GM19043 (cell line): ENCODE measurements around the gene MAN2C1.
A peak's percentile ranks its signal among the peaks of the same experiment; 100 is the strongest.
"Not testable (repeated sequence)": the region's sequence is repeated elsewhere in the genome, so short reads cannot be mapped to it uniquely, and the experiment has no call there.

Source experiments
- ATAC-seq: cut with Tn5 transposase; IDR thresholded peaks from one replicate; pipeline ENCODE4 v1.9.1; 2021; ENCODE audit warnings: low read depth; ENCODE audit not compliant: unreplicated experiment

The MAN2C1 gene

DNA sequence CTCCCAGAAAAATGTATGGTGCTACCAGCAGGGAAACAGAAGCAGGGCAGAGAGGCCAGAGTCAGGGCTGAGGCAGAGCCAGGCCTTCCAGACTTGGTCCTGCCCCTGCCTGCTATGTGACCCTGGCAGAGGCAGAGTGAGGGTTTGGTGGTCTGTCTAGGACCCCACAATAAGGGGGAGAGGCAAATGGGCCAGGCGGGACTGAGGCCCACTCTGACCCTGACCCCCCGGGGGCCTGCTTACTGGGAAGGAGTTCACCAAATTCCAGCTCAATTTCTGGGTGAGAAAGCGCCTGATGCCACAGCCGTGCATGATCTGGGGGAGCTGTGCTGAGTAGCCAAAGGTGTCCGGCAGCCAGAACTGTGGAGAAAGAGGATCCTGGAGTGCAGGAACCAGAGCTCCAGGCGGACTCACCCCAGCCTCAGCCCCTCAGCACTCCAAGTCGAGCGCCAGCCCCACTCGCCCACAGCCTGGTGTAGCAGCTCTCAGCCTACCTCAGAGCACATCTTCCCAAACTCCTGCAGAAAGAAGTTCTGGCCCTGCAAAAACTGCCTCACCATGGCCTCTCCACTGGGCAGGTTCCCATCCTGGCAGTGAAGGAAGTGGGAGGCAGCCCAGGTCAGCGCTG lies 6.9 kb downstream of the MAN2C1 start:
- ATAC-seq, result no peak

DNA sequence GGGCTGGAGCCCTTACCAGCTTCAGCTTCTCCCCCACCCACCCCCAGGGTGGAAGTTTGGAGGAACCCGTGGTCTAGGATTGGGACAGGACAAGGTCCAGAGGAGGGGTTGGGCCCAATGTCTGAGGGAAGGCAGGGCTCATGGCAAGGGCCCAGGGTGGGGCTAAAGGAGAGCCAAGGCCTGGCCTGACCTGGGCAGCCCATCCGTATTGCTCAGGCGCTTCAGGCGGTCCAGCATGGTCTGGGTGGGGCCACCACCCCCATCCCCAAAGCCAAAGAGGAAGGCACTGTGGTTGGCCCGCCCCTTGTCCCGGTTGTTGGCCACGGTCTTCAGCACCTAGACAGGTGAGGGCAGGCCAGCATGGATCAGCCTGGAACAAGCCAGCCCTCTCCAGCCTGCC lies 7.6 kb downstream of the MAN2C1 start:
- ATAC-seq, result no peak

DNA sequence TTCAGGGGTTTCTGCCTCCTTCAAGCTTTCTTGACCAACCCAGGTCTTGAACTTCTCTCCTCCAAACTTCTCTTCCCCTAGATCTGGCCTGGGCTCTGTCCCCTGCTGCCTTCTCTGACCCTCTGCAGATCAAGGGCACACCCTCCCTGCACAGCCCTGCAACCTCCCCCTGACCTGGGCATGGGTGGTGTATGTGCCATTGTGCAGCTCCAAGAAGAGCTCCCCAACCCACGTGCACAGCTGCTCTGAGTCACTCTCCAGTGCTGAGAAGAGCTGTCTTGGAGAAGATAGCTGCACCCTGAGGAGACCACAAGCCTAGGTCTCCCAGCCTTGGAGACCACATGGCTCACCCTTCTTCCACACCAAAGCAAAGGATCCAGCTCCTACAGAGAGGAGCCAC lies 8.0 kb downstream of the MAN2C1 start:
- no peak for ATAC-seq

DNA sequence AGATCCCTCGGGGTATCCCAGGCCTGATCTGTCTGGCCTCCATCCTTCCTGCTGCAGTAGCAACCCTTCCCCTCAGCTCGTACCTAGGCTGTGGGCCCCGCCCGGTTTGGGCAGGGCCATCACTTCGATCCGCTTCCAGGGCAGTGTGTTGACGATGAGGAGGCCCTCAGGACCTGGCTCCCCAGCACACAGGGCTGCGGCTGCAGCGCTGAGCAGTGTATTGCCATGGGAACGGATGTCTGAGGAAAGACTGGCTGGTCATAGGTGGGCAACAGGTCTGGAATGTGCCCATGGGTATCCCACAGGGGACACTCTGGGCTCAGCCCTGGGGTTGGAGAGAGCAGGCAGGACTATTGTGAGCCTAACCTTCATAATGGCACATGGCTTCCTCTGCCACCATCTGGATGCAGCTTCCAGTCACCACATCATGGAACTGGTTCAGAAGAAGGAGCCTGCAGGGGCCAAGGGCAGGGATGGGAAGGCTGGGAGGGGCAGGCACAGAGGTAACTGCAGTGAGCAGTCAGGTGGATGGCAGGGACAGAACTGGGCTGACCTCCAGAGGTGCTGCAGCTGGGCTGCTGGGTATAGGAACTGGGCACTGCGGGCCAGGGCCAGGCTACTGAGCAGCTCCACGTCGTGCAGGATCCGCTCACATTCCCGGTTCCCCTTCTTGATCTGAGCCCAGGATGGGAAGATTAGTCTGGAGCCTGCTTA lies 8.7 kb downstream of the MAN2C1 start:
- no peak for ATAC-seq

DNA sequence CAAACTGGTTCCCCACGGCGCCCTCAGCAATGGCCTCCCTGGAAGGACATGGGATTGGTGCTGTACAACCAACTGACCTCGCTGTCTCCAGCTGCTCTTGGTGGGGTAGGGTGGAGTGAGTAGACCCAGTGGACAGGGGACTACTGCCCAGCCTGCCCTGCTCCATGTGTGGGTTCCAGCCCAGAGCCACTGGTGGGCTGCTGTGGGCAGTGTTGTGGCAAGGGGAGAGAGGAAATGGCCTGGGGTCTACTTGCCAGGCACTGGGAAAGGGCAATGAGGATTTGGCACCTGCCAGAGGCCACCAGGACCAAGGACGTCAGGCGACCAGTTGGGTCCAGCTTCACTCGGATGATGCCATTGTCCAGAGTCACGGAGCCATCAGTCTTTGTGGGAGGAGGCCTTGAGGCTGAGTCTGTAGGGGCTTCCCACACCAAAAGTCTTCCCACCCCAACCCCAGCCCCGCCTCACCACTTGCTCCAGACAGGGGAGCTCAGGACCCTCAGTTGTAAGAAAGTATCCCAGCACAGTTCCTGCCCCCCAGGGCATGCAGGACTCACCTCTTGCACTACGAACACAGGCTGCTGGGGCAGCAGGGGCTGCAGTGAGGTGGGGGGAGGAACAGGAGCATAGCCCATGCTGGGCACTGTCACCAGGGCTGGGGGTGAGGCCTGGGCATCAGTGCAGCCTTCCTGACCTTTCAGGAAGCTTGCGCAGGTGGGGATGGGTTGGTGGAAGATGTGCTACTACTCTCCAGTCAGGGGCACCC lies 9.5 kb downstream of the MAN2C1 start:
- ATAC-seq, result no peak

DNA sequence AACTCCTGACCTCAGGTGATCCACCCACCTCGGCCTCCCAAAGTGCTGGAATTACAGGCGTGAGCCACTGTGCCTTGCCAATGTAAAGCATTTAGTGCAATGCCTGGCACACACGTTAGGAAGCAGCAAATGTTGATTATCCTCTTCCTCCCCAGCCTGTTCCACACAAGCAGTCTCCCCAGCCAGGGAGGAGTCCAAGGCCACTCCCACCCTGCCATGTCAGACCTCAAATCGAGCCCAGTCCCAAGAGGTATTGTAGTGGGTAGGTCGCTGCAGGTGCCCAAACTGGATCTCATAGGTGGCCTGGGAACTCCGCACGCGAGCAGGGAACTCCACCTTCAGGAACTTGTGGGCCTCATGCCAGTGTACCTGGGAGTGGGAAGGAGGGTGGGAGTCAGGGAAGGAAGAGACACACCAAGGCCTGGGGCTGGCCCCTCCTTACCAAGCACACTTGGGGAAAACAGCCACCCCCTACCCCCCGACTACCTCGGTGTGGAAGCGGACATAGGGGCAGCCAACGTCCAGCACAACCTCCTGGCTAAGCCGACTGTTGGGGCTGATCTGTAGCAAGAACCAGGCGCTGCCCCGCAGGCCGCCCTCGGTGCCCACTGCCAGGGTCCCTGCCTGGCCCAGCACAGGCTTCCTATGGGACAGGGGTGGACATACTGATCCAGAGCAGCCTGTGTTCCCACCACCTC lies 10.3 kb downstream of the MAN2C1 start:
- no peak for ATAC-seq

DNA sequence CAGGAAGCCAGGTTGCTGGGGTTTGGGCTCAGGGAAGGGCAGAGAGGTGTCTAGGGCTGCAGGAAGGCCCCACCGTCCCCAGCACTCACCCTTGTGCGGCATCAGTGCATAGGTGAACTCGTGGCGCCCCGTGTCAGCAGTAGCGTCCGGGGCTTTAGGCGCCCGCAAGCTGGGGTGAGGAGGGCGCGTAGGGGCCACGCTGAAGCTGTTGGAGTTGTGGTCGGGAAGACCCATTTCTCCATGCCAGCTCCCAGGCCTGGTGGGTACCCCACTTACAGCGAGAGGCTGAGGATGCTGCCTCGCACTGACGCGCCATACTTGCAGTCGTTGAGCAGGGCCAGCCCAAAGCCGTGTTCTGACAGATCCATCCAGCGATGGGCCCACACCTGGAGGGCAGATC lies 11.9 kb downstream of the MAN2C1 start:
- ATAC-seq, result no peak

DNA sequence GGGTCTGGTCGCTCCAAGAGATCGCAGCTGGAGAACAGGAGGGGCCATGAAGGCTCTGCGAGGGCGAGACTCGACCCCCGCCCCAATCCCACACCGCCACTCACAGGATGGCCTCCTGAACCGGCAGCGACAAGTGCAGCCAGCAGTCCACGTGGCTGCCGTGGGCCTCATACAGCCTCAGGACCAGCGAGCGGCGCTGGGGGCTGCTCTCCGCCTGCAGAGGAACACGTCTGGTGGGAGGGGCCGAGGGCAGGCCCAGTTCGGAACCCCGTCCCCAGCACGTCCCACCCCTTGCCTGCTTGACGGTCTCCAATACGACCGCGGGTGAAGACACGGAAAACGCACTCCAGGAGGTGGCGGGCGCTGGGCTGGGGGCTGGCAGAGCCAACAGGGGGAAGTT lies 12.4 kb downstream of the MAN2C1 start:
- ATAC-seq, result no peak

DNA sequence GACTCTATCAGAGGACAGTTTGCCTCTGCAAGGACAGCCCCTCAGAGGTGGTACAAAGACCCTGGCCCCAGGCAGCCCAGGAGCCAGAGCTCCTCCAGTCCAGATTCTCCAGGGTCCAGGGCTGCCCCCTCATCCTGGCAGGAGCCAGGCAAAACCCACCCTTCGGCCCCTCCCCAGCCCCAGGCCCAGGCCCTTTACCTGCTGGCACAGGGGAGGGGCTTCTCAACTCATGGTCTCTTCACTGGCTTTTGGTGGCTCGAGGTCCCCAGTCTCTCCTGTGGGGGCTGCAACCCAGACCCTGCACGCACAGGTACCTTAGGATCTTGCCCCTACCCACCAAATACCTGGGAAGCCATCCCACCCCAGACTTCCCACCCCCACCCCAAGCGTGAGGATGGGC lies 13.0 kb downstream of the MAN2C1 start:
- no peak for ATAC-seq

DNA sequence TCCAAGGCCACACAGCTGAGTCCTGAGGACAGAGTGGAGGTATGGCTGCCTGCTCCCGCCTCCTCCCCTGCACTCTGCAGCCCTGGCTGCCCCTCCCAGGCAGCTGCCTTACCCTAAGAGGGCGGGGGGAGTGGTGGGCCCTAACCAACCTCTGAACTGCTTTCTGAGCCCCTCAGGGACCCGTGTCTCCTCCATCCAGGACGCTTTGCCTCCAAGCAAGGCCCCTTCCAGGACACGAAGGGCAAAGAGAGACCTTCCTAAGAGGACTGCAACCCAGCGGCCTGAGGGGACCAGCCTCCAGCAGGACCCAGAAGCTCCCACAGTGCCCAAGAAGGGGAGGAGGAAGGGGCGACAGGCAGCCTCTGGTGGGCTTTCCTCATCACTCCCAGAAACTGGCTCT lies 14.0 kb downstream of the MAN2C1 start:
- ATAC-seq, result no peak

DNA sequence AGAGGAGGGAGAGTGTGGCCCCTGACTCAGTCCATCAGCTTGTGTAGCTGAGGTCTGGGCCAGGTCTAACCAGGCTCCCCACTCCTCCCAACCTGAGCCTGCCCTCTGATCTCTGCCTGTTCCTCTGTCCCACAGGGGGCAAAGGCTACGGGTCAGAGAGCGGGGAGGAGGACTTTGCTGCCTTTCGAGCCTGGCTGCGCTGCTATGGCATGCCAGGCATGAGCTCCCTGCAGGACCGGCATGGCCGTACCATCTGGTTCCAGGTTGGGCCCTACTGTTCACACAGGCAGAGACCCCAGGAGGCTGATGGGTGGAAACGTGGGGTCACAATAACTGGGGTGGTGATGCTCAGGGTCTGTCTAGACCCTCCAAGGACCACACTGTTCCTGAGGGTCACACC lies 14.8 kb downstream of the MAN2C1 start:
- ATAC-seq, result no peak

DNA sequence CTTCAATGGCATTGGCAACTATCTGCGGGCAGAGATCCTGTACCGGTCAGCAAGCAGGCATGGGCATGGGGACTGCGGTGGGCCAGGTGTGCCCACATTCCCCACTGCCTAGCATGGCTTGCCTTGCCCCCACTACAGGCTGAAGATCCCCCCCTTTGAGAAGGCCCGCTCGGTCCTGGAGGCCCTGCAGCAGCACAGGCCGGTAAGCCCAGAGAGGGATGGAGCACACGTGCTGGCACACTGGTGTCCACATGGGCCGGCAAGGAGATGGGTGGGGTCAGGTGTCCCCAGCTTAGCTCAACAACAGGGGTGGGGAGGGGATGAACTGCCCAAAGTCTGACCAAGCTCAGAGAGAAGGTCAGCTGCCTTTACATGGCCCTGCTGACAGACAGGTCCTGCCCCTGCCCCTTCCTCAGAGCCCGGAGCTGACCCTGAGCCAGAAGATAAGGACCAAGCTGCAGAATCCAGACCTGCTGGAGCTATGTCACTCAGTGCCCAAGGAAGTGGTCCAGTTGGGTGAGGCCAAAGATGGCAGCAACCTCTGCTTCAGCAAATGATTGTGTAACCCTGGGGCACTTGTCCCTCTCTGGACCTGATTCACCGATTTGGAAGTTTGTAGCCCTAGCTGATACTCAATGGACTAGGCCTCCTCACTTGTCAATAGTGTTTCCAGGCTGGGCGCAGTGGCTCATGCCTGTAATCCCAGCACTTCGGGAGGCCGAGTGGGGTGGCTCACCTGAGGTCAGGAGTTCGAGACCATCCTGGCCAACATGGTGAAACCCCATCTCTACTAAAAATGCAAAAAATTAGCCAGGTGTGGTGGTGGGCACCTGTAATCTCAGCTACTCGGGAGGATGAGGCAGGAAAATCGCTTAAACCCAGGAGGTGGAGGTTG lies 16.0 kb downstream of the MAN2C1 start:
- no peak for ATAC-seq

DNA sequence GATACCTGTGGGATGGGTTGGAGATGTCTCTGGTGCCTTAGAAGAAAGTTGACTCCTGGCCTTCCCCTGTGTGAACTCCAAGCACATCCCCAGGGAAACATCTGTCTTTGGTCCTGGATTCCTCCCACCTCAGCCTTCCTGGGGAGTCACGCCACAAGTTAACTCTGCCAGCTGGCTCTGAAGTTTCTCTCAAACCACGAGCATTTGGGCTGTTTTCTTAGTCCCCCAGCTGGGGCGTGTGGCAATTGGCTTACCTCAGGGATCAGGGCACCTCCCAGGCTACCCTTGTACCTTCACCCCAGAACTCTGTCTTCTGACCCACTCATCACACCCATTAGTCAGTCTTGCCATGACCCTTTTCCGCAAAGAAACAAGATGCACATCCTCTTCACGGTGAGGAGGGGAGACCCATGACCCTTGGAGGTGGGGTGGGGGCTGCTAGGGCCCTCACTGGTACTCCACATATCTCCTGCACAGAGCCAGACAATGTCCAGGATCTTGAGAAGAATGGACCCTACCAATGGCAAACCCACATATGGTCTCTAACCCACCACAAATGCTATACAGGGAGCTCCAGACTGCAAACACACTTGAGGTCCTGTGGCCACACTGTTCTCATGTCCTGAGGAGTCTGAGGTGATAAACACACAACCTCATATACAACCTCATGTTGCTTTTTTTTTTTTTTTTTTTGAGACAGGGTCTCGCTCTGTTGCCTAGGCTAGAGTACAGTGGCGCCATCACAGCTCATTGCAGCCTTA lies 17.6 kb downstream of the MAN2C1 start:
- ATAC-seq, result no peak

DNA sequence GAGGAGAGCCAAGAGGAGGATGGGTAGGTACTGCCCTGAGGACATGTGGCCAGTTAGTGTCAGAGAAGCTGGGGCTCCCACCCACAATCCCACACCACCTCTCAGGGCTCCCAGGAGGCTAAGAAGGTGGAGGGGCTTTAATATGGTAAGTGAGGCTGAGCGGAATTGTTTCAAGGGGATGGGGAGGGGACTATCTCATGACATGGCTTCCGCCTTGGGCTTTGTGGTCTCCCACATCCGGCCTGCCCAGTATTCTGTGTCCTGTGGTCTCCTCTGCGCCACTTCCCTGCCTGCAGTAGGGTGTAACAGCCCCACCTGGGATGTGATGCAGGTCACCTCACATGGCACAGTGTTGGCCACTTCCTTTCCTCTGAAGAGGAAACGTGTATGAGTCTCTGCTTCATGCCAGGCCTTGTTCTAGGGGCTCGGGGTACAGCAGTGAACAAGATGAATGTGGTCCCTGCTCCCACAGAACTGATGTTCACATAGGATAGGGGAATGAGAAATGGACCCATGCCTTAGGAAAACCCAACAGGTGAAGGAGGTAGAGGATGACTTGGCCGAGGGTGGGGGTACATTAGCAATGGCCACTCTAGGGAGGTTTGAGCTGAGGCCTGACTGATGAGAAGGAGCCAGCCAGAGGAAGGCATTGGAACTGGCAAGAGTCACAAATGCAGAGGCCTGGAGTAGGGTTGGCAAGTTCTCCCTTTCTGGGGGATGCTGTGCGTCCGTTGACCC lies 18.4 kb downstream of the MAN2C1 start:
- ATAC-seq, result peak; percentile 62

DNA sequence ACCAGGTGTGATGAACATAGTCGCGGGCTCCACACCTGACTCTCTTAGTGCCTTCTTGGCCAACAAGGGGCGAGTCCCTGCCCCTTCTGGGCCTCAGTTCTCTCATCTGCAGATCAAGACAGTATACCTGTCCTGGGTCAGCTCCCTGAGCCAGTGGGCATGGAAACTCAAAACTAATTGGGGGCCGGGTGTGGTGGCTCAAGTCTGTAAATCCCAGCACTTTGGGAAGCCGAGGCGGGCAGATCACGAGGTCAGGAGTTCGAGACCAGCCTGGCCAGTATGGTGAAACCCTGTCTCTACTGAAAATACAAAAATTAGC lies 19.1 kb downstream of the MAN2C1 start:
- ATAC-seq, result not testable (repeated sequence)

DNA sequence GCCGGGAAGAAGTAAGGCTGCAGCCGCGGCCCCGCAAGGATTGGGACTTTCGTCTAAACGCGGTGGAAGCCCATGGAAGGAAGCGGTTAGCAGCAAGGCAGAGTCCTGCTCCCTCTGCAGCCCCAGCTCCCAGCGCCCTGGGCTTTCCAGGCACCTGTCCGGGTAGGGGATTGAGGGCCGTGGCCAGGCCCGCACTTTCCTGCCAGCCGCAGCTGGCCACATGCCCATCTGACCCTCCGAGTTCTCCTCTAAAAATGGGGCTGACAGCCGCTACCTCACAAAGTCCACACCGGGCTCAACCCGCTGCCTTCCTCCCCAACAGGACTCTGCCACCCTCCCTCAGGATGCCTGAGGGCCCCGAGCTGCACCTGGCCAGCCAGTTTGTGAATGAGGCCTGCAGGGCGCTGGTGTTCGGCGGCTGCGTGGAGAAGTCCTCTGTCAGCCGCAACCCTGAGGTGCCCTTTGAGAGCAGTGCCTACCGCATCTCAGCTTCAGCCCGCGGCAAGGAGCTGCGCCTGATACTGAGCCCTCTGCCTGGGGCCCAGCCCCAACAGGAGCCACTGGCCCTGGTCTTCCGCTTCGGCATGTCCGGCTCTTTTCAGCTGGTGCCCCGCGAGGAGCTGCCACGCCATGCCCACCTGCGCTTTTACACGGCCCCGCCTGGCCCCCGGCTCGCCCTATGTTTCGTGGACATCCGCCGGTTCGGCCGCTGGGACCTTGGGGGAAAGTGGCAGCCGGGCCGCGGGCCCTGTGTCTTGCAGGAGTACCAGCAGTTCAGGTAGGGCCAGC lies 19.7 kb downstream of the MAN2C1 start:
- ATAC-seq, result no peak

DNA sequence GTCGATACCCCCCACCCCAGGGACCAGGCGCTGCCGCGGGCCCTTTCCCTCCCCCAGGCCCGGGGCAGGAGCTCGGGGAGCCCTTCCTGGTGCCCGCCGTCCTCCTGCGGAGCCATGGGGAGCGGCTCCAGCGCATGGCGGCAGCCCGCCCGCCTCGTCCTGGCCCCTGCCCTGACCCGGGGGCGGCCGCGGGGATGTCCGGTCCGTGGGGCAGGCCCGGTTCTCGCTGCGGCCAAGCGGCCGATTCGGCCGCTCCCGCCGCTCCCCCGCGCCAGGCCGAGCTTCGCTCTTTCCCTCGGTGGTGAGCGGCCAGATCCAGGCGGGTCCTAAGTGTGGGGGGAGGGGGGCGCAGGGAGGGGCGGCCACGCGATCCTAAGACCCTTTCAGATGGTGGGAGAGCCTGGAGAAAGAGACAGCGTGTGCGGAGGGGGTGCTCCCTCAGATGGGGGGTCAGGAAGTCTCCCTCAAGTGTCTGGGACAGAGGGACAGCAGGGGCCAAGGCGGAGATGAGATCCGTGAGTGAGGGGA lies 20.3 kb downstream of the MAN2C1 start:
- ATAC-seq, result no peak
